SK-MEL-5 (cell line): ENCODE data around the gene NECAB2. TPM values are rescaled to one million over a fixed set of nuclear protein-coding genes. Genes with fewer than 3 reads are reported as not detected.

Experiments
- DNase-seq: peaks from one replicate; pipeline ENCODE4 v3.0.0-alpha.2; 2016; ENCODE audit warnings: low read depth, low spot score
- in situ Hi-C: cut with HindIII; loops from 2 replicates; pipeline ENCODE4 v1.10.0; 2016; ENCODE audit warnings: low sequenced_read_pairs, high pct_unique_total_duplicates, low pct_unique_long_range_greater_than_20kb
- total RNA-seq: library from RNA; depleted of rRNA; stranded (reverse); fragments of >200 nt; shearing (Covaris generic); gene quantifications from 2 replicates; pipeline ENCODE4 v1.2.3, GENCODE V29; 2014

Gene NECAB2
- total RNA-seq, 1 experiment from 2014 or later, result not detected

DNA sequence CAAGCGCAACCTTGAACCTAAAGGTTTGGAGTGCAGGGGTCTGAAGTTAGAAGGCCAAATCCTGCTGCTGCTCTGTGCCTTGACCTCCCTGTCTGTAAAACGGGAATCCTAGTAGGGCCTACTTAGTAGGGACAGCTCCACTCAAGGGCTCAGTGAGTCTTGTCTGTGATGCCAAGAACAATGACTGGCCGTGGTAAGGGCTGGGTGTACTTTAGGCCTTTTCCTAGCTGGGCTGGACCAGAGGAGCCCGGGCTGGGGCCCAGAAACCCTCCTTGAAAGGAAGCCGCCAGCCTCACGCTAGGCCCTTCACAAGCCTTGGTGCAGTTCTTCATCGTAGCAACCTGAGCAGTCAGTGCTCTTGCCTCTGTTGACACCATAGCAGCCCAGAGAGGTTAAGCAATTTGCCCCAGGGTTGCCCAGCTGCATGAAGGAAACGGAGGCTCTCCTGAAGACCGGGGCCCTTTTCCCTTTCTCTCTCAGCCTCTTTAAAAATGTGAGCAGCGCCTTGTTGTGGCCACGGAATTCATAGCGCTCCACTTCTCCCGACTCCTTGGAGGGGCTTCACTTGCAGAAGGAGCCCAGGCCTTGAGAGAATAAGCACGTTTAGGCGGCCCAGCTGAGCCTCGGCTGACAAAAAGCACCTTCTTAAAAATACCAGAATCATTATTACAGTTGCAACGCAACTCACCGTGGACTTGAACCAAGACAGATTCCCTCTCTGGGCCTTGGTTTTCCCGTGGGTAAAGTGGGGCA, 4.4 kb downstream of the NECAB2 start:
- no peak for DNase-seq
- in situ Hi-C loops, result no loop called here

DNA sequence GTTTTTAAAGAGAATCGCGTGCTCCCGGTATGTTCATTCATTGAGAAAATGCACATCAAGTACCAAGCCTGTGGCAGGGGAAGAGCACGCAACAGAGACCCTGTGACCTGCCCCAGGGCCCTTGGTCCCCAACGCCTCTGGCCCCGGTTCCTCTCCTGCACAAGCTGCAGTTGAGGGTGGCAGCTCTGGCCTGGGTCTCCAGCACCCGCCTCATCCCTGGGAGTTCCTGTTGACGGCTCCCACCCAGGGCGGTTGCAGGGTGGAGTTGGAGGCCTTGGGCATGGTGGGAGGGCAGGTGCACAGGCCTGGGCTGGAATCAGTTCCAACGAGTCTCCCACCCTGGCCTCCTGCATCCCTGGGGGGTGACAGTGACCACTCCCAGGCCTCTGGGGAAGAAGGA, 5.0 kb downstream of the NECAB2 start:
- no peak for DNase-seq
- in situ Hi-C loops, result no loop called here

DNA sequence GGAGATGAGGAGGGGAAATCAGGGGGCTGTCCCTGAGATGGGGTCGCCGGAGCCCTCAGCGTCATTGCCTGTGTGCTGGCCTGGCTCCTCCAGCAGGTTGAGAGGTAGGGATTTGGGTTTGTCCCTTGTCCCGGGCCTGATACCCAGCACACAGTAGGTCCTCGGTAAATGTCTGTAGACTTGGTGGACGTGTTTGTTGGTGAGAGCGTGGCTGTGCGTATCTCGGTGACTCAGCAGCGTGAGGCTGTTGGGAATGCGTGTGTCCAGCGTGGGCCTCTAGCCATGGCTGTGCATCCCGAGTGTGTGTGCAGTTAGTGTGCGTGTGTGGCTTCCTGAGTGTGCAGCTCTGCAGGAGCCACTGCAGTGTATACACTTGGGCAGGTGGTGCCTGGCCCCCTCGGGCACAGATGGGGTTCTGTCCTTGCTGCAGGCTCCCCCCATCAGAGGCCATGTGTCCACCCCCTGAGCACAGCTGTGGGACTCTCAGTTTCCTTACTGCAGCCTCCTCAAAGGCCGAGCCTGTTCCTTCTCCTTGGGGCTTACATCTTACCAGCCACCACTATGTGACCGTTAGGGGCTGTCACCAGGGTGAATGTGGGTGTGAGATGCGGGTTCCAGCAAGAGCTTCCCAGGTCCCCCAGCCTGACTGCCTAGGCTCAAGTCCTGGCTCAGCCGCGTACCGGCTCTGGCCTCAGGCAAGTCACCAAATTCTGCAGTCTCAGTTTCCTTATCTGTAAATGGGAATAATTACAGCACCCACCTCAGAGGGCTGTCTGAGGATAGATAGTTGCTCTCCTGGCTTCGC, 5.7 kb downstream of the NECAB2 start:
- DNase-seq, result no peak
- in situ Hi-C loops, result no loop called here

DNA sequence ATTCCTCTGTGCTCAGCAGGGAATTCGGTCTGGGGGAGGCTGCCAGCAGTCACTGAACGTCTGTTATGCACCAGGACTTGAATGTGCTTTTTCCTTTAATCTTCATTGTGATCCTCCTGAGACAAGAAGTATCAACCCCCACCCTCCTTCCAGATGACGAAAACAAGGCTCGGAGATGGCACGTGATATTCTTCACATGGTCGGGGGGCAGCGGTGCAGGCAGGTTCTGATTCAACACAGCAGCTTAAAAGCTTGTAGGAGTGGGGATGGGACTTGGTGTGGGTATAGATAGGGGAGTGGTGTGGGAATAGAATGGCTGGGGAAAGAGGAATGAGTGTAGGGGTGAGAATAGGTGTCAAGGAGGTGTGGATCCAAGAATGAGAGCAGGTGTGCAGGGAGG, 6.4 kb downstream of the NECAB2 start:
- DNase-seq, result no peak
- in situ Hi-C loops, result no loop called here

DNA sequence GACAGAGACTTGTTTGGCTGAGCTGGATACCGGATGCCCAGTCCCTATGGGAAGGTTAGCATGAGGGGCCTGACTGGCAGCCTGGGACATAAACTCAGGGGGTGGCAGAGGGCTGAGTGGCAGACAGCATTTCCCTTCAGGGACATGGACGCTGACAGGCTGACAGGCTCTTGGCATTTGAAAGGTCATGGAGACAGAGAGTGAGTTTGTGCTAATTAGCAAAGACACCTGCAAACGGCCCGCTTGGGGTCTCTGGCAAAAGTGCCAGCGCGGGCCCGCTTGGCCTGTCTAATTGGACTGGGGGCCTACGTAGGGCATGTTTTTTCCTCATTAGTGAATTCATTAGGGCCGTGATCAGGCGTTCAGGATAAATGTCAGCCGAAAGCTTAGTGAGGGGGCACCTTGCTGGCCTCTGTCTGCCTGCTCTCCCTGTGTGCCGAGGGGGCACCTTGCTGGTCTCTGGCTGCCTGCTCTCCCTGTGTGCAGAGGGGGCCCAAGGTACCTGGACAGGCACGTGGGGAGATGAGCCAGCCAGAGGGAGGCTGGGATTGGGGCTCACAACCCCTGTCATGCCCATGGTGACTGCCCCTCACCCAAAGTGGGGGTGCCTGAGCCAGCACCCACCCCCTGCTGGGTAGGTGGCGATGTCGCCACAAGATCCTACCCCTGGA, 7.7 kb downstream of the NECAB2 start:
- DNase-seq, result no peak
- in situ Hi-C loops, result no loop called here

DNA sequence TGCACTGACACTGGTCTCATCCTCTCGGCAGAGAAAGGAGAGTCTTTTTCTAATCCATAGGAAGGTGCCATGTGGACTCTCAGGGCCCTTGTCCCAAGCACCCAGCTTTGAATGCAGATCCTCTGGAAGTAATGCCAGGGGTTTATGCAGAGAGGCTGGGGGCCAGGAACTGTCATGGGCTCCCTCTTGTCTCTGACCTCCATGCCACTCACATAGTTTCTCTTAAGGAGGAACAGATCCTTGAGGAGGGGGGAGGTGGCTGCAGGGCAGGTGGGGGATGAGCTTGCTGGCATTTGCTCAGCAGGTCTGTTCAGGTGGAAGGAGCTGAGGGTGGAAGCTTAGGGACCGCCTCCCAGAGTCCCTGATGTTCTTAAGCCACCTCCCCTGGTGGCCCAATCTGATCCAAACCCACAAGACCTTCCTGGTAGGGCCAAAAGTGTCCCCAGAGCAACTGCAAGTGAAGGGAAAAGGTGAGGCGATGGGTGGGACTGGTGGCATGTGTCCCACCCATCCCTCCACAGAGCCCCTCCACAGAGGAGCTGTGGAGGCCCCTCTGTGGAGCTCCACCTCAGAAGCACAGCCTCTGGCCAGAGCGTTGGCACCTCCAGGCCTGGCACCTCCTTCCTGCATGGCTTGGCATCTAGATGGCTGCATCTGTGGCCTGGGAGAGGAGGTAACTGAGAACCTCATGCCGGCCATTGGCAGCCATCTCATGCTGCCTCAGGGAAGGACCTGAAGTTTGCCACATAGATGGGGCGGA, 9.2 kb downstream of the NECAB2 start:
- no peak for DNase-seq
- in situ Hi-C loops, result no loop called here

DNA sequence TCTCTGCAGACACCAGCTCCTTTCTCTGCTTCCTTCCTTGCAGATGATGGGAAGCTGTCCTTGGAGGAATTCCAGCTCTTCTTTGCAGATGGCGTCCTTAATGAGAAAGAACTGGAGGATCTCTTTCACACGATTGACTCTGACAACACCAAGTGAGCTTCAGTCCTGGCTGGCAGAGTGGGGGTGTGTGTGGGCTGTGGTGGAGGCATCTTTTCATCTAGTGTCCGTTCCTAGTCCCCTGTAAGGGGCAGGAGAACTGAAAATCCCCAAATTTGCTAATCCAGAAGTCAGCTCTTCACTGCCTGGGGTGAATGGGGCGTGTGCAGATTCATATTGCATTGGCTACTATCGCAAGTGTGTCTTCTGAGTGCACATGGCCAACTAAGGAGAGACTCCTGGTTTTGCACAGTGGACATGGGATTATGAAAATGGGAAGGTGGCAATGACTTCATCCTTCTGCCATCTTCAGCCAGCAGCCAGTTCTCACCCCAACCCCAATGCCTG, 10.4 kb downstream of the NECAB2 start:
- in situ Hi-C loops, result no loop called here
- no peak for DNase-seq

DNA sequence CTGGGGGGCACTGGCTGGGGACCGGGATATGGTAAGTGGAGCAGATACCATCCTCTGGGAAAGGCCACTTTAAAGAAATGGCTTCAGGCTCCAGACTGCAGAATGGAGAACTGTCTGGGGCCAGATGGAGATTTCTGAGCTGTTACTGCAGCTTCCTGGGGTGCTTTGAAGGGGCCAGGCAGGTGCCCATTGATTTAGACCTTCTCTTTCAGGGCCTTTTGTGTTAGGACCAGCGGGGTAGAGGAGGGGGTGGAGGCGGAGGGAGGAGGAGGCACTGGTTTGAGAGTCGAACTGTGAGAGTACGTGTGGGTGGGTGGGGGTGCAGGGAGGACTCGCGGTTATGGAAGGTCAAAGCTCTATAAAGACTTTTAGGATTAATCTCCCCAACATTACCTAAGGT, 11.4 kb downstream of the NECAB2 start:
- DNase-seq, result no peak
- in situ Hi-C loops, result no loop called here

DNA sequence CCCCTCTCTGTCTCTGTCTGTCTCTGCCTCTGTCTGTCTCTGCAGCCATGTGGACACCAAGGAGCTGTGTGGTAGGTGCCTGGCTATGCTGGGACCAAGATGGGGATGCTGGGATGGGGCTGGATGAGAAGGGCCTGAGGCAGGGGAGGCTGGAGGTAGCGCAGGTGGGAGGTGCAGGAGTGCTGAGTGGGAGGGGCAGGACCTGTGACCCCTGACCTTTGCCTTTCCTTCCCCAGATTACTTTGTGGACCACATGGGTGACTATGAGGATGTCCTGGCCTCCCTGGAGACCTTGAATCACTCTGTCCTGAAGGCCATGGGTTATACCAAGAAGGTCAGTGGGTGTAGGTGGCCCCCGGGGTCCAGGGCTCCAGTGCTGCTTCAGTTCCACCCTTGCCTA, 12.8 kb downstream of the NECAB2 start:
- in situ Hi-C loops, result no loop called here
- no peak for DNase-seq

DNA sequence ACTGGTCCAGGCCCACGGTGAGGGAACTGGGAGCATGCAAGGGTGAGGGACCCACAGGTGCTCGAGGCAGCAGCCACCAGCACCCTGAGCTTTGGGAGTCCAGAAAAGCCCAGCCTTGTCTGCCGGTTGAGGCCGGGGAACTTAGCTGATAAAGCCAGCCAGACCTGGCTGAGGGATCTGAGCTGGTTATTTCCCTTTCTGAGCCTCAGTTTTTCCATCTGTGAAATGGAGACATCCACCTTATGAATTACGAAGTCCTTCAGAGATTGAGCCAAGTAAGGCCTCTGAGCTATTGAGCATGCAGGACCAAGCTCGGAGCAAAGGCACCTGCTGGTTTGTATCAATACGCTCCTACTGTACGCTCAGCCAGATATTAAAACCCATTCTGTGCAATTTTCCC, 13.8 kb downstream of the NECAB2 start:
- in situ Hi-C loops, result no loop called here
- DNase-seq, result no peak

DNA sequence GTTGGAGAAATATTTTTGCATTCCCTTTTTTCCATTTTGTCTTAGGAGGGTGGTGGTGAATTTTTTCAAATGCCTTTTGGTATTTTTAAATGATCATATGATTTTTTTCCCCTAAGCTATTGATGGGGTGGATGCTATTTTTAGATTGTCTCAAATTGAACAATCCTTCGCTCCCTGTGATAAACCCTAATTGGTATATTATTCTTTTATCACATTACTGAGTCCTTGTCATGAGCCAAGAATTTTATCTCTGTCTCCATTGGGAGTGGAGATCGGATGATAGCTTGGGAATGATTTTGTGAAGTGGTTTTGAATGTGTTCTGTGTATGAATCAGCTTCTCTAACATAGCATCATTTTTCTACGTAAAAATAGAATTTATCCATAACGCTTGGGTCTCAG, 15.4 kb downstream of the NECAB2 start:
- in situ Hi-C loops, result no loop called here
- DNase-seq, result no peak

DNA sequence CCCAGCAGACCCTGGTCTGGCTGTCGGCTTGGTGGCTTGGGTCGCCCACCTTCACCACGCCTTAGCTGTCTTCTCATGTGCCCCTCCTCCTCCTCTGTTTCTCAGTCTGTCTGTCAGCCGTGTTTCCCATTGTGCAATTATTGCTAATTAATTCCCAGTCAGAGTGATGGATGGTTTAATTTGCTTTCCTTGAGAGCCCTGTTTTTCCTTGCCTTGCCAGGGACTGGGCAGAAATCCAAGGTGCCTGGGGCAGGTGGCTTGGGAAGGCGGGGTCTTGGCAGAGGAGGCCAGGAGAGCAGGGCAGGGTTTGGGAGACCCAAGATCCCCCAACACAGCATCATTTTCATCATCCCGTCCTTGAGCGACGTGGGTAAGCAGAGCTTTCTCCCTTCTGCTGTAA, 21.3 kb downstream of the NECAB2 start:
- in situ Hi-C loops, result no loop called here
- DNase-seq, result no peak

DNA sequence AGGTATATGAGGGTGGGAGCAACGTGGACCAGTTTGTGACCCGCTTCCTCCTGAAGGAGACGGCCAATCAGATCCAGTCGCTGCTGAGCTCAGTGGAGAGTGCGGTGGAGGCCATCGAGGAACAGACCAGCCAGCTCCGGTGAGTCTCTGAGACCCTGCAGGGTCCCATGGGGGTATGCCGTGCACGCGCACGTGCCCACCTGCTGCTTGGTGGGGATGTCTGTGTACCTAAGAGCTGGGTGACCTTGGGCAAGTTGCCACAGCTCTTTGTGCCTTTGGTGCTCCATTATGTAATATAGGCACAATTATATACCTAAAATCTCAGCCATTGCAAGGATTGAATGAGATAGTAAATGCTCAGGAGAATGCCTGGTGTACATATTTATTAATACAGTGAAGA, 22.4 kb downstream of the NECAB2 start:
- in situ Hi-C loops, result no loop called here
- DNase-seq, result no peak

DNA sequence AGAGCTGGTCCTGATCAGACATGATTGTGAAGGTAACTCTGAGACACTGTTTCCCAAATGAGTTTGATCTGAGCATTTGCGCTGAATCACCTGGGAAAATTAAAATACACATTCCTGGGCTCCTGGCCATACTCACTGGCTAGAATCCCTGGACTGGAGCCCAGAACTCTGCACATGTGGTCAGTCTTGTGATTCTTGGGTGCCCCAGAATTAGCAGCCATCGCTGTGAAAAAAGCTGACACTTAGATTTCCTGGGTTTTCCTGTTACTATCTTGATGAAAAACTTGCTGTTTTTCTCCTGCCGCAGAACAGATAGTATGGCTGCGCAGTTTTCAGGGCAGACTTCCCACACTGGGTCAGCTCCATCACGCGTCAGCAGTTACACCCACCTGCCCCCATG, 24.6 kb downstream of the NECAB2 start:
- DNase-seq, result peak; percentile 28
- in situ Hi-C loops, result no loop called here

DNA sequence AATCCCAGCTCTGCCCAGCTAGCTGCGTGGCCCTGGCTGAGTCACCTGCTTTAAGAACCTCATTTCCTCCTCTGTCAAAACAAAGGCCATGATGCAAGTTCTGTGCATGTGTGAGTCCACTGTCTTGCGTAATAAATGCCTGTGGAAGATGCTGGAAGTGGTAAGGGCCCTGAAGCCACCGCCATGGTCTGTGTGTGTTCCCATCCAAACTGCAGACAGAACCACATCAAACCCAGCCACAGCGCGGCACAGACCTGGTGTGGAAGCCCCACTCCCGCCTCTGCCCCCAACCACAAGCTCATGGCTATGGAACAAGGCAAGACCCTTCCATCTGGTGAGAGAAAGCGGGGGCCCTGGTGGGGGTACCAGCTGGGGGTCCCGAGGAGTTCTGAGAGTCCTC, 26.0 kb downstream of the NECAB2 start:
- peak; percentile 22 for DNase-seq
- in situ Hi-C loops, result no loop called here

DNA sequence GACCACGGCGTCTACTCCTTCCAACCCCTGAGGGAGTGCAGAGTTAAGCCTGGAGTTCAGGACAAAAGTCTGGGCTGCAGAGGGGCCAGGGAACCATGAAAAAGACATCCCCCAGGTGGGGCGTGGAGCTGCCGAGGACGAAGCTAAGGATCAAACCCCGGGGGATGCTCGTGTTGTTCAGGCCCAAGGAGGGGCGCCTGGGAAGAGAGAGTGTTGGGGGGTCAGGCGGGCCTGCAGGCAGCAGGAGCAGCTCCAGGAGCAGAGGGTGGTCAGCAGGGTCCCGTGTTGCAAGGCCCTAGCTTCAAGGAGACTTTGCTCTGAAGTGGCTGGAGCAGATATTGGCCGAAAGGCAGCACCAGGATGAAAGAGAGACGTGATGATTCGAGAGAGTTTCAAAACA, 26.7 kb downstream of the NECAB2 start:
- no peak for DNase-seq
- in situ Hi-C loops, result no loop called here

DNA sequence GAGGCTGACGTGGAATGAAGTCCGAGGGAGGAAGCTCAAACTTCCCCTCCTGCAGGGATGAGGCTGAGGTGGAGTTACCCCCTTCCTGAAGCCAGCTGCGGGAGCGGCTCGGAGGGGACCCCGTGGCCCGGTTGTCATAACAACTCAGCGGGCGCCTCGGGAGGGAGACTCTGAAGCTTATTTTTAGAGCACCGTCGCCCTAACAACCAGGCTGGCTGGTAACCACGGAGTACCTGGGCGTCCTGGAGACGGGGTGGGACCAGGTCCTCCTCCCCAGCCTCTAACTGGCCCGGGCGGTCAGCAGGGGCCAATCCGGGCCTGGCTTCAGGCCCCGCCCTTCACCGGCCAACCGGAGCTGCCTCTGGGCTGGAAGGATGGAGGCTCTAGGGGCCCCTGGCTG, 27.7 kb downstream of the NECAB2 start:
- DNase-seq, result no peak
- in situ Hi-C loops, result no loop called here
